GM12801 (cell line): ENCODE results near the gene TRIP13.

Experiments used
- TF ChIP-seq, protein P1 (sequence below): IDR thresholded peaks from one replicate; pipeline ENCODE4 v1.5.1; 2011; ENCODE audit warnings: control low read depth; ENCODE audit not compliant: insufficient read length; ENCODE audit errors: extremely low read depth

The TRIP13 gene

DNA sequence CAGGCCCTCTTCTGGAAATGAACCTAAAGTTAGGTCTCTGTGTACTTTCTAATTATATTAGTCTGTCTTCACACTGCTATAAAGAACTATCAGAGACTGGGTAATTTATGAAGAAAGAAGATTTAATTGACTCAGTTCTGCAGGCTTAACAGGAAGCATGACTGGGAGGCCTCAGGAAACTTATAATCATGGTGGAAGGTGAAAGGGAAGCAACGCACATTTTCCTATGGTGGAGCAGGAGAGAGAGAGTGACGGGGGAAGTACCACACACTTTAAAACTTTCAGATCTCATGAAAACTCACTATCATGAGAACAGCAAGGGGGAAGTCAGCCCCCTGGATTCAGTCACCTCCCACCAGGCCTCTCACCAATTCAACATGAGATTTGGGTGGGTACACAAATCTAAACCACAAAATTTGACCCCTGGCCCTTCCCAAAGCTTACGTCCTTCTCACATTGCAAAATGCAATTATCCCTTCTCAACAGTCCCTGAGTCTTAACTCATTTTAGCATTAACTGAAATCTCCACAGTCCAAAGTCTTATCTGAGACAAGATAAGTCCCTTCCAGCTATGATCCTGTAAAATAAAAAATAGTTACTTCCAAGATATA, 40.7 kb downstream of the TRIP13 start:
- TF ChIP-seq, protein P1, sequence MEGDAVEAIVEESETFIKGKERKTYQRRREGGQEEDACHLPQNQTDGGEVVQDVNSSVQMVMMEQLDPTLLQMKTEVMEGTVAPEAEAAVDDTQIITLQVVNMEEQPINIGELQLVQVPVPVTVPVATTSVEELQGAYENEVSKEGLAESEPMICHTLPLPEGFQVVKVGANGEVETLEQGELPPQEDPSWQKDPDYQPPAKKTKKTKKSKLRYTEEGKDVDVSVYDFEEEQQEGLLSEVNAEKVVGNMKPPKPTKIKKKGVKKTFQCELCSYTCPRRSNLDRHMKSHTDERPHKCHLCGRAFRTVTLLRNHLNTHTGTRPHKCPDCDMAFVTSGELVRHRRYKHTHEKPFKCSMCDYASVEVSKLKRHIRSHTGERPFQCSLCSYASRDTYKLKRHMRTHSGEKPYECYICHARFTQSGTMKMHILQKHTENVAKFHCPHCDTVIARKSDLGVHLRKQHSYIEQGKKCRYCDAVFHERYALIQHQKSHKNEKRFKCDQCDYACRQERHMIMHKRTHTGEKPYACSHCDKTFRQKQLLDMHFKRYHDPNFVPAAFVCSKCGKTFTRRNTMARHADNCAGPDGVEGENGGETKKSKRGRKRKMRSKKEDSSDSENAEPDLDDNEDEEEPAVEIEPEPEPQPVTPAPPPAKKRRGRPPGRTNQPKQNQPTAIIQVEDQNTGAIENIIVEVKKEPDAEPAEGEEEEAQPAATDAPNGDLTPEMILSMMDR: no peak

DNA sequence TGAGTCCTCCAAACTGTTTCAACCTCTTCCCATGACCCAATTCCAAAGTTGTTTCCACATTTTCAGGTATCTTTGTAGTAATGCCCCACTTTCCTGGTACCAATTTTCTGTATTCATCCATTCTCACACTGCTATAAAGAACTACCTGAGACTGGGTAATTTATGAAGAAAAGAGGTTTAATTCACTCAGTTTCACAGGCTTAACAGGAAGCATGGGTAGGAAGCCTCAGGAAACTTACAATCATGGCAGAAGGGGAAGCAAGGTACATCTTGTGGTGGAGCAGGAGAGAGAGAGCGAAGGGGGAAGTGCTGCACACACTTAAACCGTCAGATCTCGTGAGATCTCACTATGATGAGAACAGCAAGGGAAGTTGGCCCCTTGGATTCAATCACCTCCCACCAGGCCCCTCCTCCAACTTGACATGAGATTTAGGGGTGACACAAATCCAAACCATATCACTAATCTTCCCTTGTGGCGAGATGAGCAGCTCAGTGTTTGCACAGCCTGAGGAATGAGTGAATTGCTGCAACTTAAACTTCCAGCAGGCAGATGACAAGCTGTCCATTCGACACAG, 42.9 kb downstream of the TRIP13 start:
- TF ChIP-seq, protein P1: no peak

DNA sequence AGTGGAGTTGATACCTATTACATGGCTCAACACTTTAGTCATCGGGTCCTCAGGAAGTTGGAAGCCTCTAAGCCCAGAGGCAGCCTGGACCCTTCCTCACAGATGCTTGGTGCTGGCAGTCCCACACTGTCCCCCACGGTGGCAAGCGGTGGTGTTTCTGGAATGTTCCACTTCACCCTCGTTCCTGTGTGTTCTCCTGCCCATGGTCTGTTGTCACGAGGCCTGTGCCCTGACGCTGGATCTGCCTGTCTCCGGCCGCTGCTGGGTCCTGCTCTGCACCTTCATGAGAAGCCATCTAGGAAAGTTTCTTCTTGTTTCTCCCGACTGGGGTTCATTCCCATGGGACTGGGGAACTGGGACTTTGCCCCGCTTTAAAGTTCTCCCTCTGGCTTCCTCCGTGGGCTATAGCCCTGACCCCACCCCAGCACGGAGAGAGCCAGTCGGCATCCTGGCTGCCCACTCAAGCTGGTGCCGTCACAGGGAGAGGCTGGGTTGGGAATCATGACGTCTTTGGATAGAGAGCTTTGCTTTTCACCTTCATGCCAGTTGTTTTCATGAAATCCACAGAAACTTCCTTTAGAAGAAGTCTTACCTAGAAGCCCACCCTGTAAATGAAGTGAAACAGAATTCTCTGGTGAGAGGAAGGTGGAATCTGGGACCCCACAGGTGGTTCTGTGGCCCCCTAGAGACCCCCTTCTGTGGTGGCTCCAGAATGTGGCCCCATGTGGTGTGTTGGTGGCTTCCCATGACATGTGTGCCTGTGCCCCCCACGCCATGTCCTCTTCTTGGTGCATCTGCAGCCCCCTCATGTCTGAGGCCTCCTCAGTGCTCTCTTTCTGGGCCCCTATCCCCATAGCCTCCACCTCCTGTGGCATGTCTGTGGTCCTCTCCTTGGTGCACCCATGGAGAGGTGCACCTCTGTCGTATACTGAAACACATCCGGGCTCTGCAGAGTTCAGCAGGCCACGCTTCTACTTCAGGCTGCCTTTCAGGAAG, 43.8 kb downstream of the TRIP13 start:
- TF ChIP-seq, protein P1: no peak

DNA sequence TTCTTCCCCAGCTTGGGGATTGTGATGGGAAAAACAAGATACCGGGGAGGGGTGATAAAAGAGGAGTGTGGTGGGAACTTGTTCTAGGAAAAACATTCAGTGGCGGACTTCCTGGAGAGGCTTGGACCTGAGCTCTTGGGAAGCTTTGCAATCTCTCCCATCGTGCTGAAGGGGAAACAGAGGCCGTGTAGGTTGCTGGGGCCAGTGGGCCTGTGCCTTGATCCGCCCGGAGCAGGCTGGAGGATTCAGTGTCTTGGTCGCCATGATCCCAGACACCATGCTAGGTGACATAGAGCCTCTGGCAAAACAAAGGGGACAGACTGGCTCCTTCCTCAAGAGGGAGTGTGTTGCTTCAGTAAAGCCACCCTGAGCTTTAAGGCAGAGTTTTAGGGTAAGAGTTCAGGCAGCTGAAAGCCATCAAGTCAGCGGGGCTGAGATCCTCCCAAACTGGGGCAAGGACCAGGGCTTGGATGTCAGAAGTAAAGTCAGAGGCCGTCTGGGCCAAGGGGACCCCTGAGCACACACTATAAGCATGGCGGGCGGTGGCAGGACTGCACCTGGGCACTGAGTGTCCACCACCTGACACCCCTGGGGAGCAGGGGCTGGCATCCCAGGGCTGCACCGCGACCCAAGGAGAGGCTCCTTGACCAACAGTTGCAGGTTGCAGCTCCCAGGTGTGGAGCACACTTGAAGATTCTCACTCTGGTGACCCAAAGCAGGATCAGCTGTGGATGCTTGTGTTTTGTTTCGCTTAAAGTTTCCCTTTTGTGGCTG, 44.7 kb downstream of the TRIP13 start:
- TF ChIP-seq, protein P1: no peak

DNA sequence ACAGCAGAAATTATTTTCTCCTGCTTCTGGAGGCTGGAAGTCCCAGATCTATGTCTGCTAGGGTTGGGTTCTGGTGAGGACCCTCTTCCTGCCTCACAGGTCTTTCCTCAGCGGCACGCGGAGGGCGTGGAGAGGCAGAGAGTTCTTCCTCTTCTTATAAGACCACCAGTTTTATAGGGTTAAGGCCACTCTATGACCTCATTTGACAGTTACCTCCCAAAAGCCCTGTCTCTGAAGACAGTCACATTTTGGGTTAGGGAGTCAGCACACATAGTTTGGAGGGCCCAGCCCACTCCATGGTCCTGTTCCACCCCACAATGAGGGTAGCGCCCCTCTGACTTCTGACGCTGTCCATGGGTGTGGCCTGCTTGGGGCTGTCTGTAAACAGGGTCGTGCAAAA, 46.7 kb downstream of the TRIP13 start:
- TF ChIP-seq, protein P1: no peak

DNA sequence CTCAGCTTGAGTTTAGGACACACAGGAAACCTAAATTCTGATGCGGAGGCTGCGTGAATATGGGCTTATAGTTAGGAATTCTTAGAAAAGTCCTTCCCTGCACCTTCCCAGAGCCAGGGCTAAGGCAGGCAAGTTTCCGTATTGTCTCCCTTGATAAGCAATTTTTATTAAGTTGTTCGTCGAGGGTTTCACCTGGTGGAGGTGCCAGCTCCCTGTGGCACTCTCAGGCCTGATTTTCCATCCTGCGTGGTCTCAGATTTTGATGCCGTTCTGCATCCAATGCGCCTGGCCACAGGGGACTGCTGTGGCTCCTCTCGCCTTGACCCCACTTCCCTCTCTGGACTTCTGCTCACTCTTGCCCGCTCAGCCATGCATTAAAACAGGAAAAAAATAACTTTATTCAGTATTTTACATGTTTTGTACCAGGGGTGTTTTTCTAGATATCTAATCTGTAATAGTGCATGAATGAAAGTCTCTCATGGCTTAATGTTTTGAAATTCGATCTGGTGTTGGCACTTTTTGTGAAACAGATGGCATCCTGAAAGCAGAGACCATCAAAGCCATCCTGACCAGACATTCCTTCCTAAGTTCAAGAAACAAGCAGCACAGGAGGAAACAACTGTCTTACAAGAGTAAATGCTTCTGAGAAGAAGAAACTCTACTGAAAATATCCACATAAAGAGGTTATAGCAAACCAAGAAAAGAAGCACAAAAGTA, 50.7 kb downstream of the TRIP13 start:
- TF ChIP-seq, protein P1: no peak
